Osteocyte (in vitro differentiated cells): ENCODE measurements around the gene ABTB1. TPM values are rescaled to one million over a fixed set of nuclear protein-coding genes. Genes with fewer than 3 reads are reported as not detected.
A peak's percentile ranks its signal among the peaks of the same experiment; 100 is the strongest.

ENCODE experiments used
- DNase-seq: peaks from one replicate; pipeline ENCODE4 v3.0.0; 2021; ENCODE audit warnings: mixed read lengths; ENCODE audit not compliant: unreplicated experiment; ENCODE audit errors: extremely low spot score
- H3K27ac Mint-ChIP-seq: one replicate; pipeline ENCODE4 v1.8.0; 2021; ENCODE audit warnings: mild to moderate bottlenecking, mixed read lengths; ENCODE audit not compliant: unreplicated experiment
- H3K27me3 Mint-ChIP-seq: one replicate; pipeline ENCODE4 v1.8.0; 2021; ENCODE audit warnings: mixed read lengths; ENCODE audit not compliant: unreplicated experiment
- H3K36me3 Mint-ChIP-seq: one replicate; pipeline ENCODE4 v1.8.0; 2021; ENCODE audit warnings: mixed read lengths; ENCODE audit not compliant: unreplicated experiment
- H3K4me1 Mint-ChIP-seq: one replicate; pipeline ENCODE4 v1.8.0; 2021; ENCODE audit warnings: mixed read lengths; ENCODE audit not compliant: unreplicated experiment
- H3K4me3 Mint-ChIP-seq: one replicate; pipeline ENCODE4 v1.8.0; 2021; ENCODE audit warnings: mild to moderate bottlenecking, moderate library complexity, mixed read lengths; ENCODE audit not compliant: unreplicated experiment
- H3K9me3 Mint-ChIP-seq: one replicate; pipeline ENCODE4 v1.8.0; 2021; ENCODE audit warnings: mixed read lengths; ENCODE audit not compliant: unreplicated experiment
- CTCF ChIP-seq: fragments of 200-600 bp; sonication (generic); IDR thresholded peaks from 2 replicates; pipeline ENCODE4 v1.5.0; 2021; ENCODE audit warnings: antibody characterized with exemption, mild to moderate bottlenecking, moderate library complexity
- total RNA-seq: library from RNA; stranded (reverse); gene quantifications from 2 replicates; pipeline ENCODE4 v1.2.1, GENCODE V29; 2021

The ABTB1 gene
- total RNA-seq, 1 donor from 2014 or later = 73.4 TPM

- H3K27me3 Mint-ChIP-seq = peaks cover 53% of the 10 kb centered on the region
- DNase-seq = no peak
- TF ChIP-seq CTCF = no peak
- peaks cover 2% of the 10 kb centered on the region for H3K36me3 Mint-ChIP-seq
- H3K9me3 Mint-ChIP-seq = no peaks in the 10 kb centered on the region
- peaks cover 19% of the 10 kb centered on the region for H3K4me1 Mint-ChIP-seq
- H3K27ac Mint-ChIP-seq = no peak overlapping the region
- H3K4me3 Mint-ChIP-seq = peak overlapping the region; percentile 55
Measured at GRCh38 chr3:127629467-127630403, 43.0 kb upstream of the ABTB1 start.

- Mint-ChIP-seq H3K9me3 (no peaks in the 10 kb centered on the region), H3K27ac (no peak overlapping the region), H3K4me3 (no peak overlapping the region), H3K27me3 (peaks cover 50% of the 10 kb centered on the region), H3K4me1 (peaks cover 19% of the 10 kb centered on the region), H3K36me3 (peaks cover 2% of the 10 kb centered on the region)
- DNase-seq = no peak
- no peak for TF ChIP-seq CTCF
Measured at GRCh38 chr3:127630811-127631714, 41.7 kb upstream of the ABTB1 start.

GRCh38 chr3:127632035-127632820 lies 40.5 kb upstream of the ABTB1 start:
- Mint-ChIP-seq H3K36me3 (peaks cover 2% of the 10 kb centered on the region), H3K4me1 (peaks cover 19% of the 10 kb centered on the region), H3K27me3 (peaks cover 39% of the 10 kb centered on the region), H3K27ac (no peak overlapping the region), H3K4me3 (no peak overlapping the region), H3K9me3 (no peaks in the 10 kb centered on the region)
- no peak for DNase-seq
- TF ChIP-seq CTCF = no peak

DNA sequence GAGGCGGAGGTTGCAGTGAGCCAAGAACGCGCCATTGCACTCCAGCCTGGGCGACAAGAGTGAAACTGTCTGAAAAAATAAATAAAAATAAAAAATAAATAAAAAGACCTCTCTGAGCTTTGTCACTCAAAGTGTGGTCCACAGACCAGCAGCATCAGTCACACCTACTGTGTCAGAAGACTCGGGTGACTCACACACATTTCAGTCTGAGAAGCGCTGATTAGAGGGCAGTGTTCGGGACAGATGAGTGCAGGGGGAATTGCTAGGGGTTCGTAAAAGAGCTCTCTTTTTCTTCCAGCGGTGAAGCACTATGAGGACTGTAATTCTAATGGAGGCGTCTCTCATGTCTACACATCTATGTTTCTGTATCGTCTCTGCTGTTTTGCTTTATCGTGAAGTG lies 38.1 kb upstream of the ABTB1 start:
- Mint-ChIP-seq H3K27ac (no peak overlapping the region), H3K4me3 (no peak overlapping the region), H3K9me3 (no peaks in the 10 kb centered on the region), H3K4me1 (peaks cover 13% of the 10 kb centered on the region), H3K27me3 (peaks cover 21% of the 10 kb centered on the region), H3K36me3 (peaks cover 2% of the 10 kb centered on the region)
- DNase-seq = no peak
- no peak for TF ChIP-seq CTCF
